GM19463 (cell line): ENCODE data around the gene VGLL4.
"Not testable (repeated sequence)": the region's sequence is repeated elsewhere in the genome, so short reads cannot be mapped to it uniquely, and the experiment has no call there.

ENCODE experiments used
- ATAC-seq: cut with Tn5 transposase; IDR thresholded peaks from one replicate; pipeline ENCODE4 v1.9.1; 2021; ENCODE audit warnings: mild to moderate bottlenecking, moderate library complexity; ENCODE audit not compliant: unreplicated experiment

Gene VGLL4

DNA sequence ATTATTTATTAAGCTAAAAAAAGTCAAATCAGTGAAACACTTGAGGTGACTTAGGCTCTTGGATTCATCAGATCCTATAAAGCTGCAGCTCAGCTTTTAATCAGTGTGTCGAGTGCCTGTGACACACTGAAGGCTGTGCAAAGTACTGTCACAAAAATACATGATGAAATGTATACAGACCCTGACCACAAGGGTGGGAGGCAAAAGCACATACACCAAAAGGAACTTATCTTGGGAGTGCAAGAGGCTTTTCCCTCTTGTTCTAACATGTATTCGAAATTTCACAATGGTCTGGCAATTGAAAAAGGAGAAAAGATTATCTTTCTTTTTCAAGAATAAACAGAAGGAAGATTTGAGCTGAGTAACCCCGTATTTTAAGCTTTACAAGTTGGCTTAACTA is 35.9 kb downstream of the VGLL4 start:
- ATAC-seq = no peak

GRCh38 chr3:11606865-11607440 is 36.8 kb downstream of the VGLL4 start:
- no peak for ATAC-seq

GRCh38 chr3:11606090-11606784 is 37.5 kb downstream of the VGLL4 start:
- no peak for ATAC-seq

DNA sequence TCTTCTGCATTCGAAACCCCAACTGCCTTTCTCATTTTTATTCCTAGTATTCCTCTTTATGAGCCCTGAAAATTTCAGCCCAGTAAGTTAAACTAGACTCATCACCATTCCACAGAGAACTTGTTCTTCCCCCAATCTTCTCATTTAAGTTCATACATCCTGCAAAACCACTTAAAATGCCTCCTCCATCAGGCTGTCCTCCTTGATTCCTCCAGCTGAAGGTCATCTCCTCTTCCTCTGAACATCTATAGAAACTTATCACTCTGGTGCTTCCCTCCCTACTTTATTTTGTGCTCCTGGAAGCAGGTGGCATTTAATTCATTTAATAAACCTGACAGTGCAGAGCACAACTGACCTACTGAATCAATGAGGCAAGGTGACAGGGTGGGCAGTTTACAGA is 38.3 kb downstream of the VGLL4 start:
- no peak for ATAC-seq

DNA sequence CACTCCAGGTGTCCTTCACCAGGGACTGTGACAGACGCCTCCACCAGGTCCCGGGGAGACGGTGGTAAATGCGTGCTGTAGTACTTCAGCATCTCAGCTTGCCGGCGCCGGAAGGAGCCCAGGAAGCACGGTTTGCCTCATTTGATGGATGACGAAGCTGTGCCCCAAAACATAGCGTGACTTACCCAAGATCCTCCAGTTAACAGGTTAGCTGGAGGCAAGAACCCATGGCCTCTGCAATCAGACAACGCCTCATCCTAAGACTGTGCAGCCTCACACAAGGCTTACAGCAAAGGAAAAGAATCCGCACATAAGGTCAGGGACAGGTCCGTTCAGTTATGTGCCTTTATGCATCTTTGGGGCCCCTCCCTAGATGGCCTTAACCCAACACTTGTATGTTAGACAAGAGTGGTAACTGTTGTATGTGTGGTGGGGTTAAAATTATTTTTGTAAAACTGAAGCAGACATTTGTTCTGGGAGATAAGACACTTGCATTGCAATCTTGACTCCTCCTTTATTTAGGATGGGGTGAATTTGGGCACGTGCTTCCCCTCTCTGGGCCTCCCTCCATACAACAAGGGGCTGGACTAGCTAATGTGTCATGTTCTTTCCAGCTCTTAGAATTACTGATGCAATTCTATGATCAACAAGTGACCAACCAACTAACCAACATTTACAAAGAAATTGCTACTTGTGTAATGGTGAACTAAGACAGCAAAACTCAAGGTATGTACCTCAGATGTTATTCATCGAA is 39.4 kb downstream of the VGLL4 start:
- ATAC-seq = no peak

DNA sequence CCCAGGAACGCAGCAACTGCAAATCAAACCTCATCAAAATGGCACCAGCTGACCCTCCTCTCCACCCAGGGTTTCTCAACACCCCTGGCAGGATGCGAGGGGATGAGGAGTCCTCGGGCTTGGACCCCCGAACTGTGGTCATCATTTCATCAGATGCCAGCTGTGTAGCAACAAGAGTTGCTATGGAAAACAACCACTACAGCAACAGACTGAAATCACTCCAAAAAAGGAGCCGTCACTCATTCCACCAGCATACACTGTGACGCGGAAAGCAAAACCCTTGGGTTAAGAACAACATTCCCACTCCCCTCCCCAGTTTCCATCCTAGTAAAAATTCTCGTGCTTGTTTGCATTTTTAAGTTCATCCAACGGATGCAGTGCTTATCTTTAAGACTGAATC is 40.1 kb downstream of the VGLL4 start:
- ATAC-seq = no peak

GRCh38 chr3:11602886-11603527 is 40.7 kb downstream of the VGLL4 start:
- ATAC-seq = no peak

- ATAC-seq = no peak
Observed at GRCh38 chr3:11602239-11602840, 41.4 kb downstream of the VGLL4 start.

DNA sequence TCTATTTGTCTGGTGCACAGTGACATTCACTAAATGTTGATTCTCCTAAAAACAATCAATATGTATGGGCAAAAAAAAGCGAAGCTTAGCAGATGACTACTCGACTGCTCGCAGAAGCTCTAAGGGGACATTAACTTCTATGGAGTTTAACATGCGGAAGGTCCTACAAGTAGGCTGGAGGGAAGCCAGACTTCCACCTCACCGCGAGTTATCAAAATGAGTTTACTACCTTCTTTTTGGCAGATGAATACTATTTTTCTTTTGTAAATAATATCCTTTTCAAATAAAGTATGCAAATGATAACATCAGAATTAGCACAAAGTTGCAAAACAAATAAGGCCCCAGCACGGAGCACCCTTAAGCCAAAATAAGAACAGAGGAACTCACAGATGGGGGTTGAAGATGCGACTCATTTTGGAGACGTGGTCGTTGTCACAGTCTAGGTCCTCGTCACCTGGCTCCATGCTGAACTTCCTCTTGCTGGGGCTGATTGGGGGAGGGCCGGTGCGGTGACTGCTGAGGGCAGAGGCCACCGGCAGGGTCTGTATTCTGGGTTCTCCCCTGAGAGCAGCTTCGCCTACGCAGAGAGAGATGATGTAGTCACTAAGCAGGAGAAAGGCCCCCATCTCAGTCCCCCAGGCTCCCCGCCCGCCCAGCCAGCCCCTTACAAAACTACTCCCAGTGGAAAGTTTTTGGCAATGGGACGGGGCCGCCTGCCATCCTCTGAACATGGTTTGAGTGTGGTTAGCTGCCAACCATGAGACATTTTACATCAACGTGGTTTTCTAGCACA is 42.1 kb downstream of the VGLL4 start:
- ATAC-seq = peak; percentile 89

DNA sequence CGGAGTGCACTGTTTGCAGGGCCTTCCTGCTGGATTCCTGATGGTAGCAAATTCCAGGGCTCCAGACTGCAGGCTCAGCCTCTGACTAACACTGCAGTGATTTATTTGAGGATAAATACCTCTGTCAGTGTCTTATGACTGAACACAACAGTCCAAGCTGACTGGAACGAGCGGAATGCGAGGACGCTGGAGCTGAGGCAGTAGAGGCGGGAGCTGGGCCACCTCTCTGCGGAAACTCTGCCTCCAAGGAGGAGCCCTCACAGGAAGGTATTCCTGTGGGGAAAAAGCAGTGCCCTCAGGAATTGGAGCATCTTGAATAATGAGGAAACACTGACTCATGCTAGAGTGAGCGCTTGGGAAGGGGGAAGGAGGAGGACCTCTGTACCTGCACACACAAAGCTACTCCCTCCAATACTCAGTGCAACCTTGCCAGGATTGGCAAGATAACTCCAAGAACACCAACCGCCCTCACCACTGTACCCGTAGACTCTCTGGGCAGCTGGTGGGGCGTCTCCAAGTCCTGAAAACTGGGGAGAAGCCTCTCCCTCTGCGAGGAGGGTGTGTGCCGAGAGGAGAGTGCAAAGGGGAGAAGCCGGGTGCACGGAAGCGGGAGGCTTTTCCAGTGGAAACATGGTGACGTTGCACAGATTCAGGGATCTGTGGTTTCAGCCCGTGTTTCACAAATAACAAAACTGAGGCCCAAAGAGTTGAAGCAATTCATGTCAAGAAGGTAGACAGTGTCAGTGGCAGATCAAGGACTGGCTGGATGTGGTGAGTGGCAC is 43.0 kb downstream of the VGLL4 start:
- ATAC-seq = no peak

GRCh38 chr3:11596387-11596786 is 47.3 kb downstream of the VGLL4 start:
- no peak for ATAC-seq

- ATAC-seq = not testable (repeated sequence)
Observed at GRCh38 chr3:11595024-11595423, 48.7 kb downstream of the VGLL4 start.

DNA sequence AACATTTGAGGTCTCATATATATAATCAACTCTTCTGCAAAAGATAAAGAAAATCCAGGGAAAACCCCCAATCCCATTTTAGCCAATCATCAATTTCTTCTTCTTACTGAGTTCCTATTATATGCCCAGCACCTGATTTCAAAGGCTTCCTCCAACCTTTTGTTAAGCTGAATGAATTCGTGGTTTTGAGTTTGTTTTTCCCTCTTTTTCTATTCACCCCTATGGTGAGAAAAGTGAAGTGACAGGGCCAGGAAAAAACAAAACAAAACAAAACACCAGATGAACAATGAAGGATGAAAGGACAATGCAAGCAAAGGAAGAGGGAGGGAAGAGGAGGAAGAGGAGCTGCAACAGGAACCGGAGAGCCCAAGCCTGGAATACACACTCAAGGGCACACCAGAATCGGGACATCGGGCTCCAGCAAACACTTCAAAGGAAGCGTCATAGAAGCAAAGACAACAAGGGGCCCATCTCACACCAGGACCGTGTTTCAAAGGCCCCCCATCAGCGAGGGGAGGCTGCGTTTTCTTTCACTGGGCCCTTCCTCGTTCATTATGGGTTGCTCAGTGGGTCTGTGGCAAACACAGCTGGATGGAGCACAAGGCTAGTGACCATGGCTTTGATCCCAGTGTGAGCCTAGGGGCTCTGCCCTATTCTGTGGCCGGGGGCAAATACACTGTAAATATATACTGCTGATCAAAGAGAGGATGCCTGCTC is 50.2 kb downstream of the VGLL4 start:
- ATAC-seq = no peak

DNA sequence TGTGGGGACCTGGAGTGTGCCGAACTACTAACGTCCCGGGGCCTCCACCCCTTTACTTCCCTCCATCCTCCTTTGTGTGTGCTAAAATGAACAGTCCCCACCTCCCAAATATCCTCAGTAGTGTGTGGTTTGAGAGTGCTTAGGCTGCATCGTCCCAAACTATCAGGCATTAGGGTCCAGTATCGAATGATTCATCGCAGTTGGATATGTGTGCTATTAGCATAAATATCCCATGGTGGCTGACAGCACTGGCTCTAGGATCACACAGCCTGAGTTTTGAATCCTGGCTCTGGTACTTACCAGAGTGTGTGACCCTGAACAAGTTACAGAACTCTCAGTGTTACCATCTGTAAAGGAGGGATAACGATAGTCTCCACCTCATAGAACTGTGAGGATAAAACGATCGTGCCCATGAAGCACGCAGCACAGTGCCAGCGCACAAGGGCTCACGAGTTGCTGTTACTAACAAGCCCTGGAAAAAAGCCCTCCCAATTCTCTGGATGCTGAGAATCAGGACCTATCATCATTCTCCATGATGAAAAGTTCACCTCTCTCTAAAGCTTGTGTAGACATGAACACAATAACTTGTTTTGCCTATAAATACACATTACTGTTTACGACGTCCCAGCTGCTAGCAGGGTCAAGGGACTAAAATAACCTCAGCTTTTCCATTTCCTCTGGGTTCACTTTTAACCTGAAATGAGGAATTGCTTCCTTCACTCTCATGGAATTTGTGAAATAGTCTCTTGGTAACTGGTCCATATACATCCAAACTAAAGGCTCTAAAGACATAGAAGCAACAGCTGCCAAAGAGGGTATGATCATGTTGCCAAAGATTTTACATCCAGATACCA is 51.0 kb downstream of the VGLL4 start:
- ATAC-seq = no peak

DNA sequence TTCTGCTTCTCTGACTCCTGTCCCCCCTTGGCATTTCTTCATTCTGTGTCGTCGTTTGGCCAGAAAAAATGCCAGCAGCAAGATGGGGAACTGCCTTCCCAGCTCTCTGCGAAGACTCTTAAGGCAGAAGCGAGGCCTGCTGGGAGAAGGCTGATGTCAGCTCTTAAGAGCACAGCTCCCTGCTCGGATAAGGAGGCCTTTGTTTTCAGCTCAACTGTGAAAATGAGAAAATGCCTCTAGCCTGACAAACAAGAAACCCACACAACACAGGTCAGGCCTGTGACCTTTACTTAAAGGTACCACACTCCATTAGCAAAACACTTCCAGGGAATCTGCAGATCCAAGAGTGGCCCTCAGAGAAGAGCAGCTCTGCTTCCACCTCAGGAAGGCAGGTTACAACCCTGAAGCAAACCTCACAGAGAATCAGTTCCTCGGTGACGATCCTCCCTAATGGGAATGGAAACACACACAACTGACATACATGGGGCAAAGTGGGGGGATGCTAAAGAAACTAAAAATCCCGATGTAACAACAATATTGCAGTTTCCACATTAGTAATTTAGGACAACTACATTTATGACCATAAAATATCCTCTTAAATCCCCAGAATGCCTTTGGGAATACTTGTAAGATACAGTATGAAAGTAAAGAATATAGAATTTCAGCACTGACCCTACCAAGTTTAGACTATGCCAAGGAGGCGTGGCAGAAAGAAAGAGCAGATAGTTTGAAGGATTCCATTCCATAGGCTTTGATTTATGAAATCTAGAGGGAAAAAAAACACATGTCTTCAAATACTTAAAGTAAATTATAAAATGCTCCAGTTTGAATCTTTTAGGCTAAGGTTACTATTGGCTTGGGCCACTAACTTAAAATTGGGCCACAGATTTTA is 52.1 kb downstream of the VGLL4 start:
- ATAC-seq = no peak

GRCh38 chr3:11591002-11591355 is 52.7 kb downstream of the VGLL4 start:
- ATAC-seq = no peak

DNA sequence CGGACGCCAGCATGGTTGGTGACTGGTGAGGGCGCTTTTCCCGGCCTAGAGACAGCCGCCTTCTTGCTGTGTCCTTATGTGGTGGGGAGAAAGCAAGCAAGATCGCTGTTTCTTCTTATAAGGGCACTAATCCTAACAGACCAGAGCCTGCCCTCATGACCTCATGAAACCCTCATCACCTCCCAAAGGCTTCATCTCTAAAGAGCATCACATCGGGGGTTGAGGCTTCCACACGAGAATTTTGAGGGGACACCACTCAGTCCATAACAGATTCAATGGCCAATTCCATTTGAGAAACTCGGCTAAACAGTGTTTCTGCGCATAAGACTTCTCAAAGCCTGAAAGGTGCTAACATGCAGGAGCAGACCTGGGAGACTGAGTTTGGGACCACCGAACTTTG is 54.0 kb downstream of the VGLL4 start:
- ATAC-seq = no peak
